NCI-H1417 (cell line): ENCODE data around the gene IGFL3.
"Not testable (repeated sequence)": the region's sequence is repeated elsewhere in the genome, so short reads cannot be mapped to it uniquely, and the experiment has no call there.

Experiments used
- DNase-seq, 3 experiments: peaks; one replicate each; lab custom pipeline; 2025; lab: John Stamatoyannopoulos, UW

The IGFL3 gene

DNA sequence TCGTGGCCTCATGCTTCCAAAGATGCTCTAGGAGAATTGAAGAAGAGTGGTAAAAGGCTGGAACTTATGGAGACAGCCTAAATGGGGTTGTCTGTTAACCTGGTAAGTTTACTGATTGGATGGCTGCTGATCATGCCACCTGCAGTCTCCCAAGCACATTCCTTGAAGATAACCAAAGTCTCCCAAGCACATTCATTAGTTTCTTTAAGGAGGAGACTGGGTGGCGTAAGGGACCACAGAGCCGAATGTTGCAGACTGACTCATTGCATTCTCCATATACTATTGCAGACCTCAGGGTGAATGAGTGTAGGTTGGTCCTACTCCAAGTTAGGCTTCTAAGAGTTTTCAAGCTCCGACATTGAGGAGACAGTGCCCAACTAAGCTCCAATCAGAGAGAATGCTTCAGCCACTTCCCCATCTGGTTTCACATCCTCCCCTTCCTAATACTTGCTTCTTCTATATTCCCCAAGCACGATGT is at the start of gene IGFL3:
Gene IGFL3, minus strand, starts transcription at position 51 of the 478 bp plus-strand sequence. Its CDS starts 39 bp downstream, at position 12.
- DNase-seq, result no peak

DNA sequence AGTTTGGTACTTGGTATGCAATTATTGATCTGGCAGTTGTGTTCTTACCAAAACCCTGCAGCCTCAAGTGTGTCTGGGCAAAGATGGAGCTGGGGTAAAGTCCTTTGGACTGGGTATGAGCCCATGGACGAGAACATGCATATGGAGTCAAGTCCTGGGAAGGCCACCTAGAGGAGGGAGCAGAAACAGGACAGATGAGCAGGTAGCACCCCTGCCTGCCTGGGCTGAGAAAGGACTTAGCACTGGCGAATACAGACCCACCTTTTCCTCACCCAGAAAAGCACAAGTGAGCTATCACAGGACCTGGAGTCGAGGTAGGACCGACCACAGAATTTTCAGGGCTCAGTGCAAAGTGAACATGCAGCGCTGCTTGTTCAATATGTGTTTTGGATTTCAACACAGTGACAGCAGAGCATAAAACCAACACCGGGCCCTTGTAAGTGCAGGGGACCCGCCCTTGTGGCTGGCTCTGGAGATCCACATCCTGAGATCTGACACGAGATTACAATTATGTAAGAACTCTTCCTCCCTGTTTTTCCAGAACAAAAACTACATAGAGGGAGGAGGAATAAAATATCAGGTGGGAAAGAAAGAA is 49.5 kb upstream of the IGFL3 start:
- no peak for DNase-seq

DNA sequence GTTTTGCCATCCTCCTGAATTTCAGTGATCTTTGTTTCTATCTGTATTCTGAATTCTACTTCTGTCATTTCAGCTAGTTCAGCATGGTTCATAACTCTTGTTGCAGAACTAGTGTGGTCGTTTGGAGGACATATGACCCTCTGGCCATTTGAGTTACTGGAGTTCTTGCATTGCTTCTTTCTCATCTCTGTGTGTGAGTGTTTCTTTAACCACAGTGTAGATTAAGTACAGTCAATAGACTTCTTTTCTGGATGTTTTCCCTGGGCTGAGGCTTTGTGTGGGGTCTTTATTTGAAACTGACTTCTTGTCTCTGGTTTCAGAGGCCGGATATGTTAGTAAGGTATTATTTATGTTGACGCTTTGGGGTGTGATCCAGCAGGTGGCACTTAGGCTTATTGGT is 38.2 kb upstream of the IGFL3 start:
- no peak for DNase-seq

DNA sequence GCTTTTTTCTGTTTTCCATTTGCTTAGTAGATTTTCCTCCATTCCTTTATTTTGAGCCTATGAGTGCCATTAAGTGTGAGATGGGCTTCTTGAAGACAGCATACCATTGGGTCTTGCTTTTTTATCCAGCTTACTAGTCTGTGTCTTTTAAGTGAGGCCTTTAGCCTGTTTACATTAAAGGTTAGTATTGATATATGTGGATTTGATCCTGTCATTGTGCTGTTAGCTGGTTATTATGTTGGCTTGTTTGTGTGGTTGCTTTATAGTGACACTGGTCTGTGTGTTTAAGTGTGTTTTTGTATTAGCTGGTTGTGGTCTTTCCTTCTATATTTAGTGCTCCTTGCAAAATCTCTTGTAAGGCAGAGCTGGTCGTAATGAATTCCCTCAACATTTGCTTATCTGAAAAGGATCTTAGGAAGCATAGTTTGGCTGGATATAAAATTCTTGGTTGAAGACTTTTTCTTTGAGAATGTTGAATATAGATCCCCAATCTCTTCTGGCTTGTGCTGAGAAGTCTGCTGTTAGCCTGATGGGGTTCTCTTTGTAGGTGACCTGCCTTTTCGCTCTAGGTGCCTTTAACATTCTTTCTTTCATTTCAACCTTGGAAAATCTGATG is 37.3 kb upstream of the IGFL3 start:
- DNase-seq, result not testable (repeated sequence)

DNA sequence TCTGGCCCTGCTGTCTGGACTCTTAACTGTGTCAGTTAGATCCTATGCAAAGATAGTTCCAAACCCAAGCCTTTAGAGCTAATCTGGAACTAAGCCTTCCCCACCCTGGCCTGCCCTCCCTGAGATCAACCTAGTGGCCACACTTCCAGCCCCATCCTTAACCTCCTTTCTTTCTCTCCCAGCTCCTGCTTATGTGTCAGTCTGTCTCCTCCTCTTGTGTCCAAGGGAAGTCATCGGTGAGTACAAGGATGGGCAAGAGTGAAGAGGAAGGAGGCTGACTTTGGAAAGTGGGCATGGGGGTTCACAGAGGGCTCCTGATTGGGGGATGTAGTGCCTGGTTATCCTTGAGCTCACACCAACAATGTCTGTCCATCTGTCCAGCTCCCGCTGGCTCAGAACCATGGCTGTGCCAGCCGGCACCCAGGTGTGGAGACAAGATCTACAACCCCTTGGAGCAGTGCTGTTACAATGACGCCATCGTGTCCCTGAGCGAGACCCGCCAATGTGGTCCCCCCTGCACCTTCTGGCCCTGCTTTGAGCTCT is 35.8 kb upstream of the IGFL3 start:
- no peak for DNase-seq

DNA sequence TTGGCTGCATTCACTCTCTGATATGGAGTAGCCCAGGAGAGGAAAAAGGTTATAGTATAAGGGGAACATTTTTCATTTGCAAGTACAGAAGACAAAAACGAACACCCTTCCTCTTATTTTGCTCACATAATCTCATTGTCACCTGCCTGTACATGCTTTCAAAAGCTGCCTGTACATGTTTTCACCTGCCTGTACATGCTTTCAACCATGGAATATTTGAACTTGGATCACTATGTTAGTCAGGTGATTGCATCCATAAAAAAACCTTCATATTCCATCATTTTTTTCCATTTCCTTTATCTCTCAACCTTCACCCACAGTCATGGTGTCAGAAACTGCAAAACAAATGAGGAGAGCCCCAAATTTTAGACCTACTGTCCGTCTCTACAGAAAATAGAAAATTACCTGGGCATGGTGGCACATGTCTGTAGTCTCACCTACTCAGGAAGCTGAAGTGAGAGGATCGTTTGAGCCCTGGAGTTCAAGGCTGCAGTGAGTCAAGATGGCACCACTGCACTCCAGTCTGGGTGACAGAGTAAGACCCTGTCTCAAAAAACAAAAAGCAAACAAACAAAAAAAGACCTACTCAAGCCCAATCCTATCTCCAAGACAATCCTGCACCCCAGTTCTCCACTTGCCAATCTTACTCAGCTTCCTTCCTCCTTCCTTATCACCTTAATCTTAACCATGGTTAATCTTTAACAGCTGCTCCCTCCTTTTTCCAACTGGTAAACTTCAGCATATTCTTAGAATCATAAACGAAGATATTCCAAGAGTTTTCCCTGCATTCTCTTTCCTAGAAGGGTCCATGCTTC is 35.1 kb upstream of the IGFL3 start:
- DNase-seq, result no peak

DNA sequence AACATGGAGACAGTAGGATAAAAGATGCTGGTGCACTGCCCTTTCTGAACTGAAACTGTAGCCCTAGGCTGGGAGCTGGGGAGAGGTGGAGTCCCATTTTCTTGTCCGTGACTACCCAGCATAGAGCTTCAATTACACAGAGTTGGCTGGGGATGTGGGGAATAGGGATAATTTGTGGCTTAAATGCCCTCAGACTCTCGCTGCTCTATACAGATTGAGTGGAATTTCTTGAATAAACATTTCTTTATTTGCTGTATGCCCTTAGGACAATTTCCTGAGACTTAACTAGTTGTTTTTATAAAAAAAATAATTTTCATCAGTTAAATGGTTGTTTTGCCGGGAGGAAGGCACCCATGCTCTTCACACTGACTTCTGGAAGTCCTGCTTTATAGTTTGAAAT is 30.7 kb upstream of the IGFL3 start:
- DNase-seq, result no peak

DNA sequence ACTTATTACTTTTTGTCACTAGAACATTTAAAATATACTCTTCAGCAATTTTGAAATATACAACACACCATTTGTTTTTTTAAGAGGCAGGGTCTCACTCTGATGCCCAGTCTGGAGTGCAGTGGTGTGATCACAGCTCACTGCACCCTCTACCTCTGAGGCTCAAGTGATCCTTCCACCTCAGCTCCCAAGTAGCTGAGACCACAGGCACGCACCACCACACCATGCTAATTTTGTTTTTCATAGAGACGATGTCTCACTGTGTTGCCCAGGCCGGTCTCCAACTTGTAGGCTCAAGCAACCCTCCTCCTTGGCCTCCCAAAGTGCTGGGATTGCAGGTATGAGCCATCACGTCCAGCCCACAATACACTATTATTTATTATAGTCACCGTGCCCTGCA is 26.1 kb upstream of the IGFL3 start:
- no peak for DNase-seq

DNA sequence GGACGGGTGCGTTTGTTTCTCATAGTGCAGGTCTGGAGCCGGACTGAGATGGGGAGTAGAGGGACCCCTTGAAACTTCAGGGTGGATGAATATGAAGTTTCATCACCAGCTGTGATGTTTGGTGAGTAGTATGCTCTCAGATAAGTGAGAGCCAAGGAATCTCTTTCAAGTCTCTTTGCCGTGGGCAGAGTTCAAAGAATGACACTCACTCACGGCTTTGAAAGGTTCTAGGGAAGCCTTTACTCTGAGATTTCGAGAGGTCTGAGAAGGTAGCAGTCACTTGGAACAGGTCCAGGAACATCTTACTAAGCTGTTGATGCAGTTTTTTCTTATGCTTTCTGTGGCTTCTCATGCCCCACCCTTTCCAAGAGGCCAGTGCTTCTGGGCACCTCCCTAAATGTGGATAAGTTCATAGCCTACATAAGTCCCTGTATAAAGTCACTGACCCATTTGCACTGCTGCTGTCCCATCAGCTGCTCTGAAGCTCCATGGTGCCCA is 23.4 kb upstream of the IGFL3 start, which contains the start of gene IGFL2:
Gene IGFL2, plus strand, starts transcription at position 448 of the 498 bp plus-strand sequence. Its CDS starts 41 bp downstream, at position 489.
- DNase-seq, result no peak

DNA sequence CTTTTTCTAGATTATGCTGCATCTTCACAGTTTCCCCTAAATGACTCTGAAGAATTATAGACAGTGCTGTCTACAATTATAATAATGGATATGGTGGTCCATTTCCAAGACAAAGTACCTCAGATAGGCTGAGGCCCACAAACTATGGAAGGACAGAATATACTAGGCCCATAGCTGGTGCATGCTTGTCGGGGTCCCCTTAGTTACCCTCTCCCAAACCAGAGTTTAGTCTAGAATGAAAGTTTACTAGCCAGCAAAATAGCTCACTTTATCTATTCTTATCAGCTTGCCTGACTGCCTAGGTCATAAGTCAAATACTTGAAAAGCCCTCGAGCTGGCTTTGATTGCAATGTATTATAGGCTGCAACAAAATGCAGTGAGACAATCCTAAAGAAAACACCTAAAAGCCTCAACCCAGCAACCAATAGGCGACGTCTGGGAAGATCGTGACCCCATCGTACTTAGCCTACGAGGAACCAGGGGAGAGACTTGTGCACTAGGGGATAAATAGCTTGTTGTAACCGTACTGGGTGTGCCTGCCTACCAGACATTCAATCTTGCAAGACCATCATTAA is 22.8 kb upstream of the IGFL3 start:
- no peak for DNase-seq

DNA sequence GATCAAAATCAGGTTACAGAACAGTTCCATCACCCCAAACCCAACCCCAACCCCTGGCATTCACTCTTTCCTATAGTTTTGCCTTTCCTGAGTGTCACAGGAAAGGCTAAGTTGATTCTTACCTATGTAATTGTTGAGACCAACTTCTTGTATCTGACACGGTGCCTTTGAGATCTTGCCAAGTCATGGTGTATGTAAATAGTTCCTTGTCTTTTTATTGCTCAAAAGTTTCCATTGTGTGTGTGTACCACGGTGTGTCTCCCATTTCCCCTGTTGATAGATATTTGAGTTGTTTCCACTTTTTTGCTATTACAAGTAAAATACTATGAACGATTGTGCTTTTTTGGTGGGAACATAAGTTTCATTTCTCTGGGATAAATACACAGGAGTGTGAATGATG is 20.3 kb upstream of the IGFL3 start:
- DNase-seq, result no peak

DNA sequence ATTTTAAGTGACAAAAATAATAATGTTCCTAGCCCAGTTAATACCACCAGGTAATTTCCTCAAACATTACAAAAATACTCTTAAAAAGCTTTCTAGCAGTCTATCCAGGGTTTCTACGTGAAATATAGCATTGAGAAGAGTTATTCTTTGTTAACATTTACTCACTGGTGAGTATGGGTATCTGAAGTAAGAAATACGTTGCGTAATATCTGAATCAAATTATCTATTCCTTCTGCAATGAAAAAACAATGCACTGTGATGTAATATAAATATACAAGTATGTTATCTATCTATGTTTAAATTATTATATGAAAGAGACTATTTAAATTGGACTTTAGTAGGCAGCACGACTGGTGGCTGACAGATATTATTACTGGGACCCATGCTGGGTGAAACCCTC is 17.8 kb upstream of the IGFL3 start:
- DNase-seq, result no peak

DNA sequence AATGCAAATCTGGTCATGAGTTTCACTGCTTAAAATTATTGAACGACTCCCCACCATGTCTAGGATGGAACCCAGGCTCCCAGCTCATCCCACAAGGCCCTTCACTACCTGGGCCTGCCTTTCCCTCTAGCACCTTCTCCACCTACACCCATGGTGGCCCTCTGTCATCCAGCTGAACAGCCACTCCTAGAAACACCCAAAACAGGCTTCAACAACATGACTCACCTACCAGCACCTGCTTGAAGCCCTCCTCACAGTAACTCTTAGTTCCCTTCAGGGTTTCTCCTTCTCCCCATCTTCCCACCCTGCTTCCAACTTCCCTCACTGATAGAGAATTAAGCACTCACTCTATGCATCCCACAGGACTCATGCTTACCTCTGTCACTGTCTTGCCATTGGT is 16.9 kb upstream of the IGFL3 start:
- no peak for DNase-seq

DNA sequence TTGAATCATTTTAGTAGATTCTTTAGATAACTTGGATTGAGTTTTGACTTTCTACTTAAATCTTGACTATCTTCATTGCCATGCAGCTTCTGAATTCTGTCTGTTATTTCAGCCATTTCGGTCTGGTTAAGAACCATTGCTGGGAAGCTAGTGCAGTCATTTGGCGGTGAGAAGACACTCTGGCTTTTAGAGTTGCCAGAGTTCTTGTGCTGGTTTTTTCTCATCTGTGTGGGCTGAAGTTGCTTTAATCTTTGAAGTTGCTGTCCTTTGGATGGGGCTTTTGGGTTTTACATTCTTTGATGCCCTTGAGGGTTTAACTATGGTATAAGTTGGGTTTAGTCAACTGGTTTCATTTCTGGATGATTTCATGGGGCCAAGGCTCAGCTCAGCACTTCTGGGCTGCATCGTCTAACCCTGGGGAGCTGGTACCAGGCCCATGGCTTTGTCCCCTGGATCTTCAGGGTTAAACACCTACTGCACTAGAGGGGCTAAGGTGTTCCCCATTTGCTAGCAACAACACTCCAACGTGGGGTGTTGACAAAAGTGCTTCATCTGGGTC is 13.5 kb upstream of the IGFL3 start:
- DNase-seq, result no peak

DNA sequence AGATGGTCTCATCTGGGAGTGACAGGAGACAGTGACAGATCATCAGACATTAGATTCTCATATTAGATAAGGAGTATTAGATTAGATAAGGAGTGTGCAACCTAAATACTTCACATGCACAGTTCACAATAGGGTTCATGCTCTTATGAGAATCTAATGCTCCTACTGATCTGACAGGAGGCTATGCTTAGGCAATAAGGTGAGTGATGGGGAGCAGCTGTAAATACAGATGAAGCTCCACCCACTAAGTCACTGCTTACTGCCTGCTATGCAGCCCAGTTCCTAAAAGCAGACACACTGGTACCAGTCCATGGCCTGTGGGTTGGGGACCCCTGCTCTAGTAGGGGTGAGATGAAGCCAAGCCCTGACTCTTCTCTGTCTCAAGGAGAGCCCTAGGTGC is 10.0 kb upstream of the IGFL3 start:
- no peak for DNase-seq

DNA sequence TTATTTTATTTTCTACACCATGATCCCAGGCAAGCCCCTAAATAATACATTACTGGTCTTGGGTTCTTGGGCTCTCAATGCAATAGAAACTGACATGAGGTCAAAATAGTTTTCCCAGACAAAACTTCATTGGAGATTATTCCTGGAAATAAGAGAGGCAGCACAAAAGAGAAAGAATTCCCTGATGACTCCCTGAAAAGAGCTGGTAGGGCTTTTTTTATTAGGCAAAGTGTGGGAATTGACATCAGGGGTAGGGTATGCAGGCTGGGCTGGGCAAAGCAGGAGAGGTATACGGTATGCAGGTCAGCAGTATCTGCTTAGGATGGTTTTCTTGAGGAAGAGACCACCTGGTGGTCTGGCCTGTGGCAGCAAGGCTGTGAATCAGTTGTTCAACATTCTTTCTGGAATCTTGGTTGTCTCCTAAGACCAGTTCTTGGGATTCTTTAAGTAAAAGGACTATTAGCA is 9.3 kb upstream of the IGFL3 start:
- DNase-seq, result no peak

DNA sequence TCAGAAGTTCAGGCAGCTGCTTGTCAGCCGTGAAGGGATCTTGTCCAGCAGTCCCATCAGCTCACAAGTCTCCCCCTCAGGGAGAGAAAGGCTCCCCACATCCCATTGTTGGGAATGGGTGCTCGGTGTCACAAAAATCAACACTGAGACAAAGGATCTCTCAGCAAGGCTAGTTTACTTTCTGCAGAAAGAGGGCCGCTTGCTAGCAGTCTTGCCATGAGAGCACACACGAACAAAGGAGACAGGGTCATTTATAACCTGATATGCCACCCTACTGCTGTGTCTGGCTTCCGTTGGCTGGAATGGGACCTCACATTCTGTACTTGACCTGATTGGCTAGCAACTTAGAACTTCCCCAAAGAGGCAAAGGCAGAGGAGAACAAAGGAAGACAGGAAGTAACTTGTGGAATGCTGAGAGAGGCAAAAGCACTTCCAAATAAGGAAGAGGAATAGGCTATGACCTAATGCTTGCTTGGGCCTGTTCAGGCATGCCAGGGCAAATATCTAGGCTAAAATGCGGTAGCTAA is 8.7 kb upstream of the IGFL3 start:
- peak; percentile 64 to 93 (median 69) for DNase-seq

DNA sequence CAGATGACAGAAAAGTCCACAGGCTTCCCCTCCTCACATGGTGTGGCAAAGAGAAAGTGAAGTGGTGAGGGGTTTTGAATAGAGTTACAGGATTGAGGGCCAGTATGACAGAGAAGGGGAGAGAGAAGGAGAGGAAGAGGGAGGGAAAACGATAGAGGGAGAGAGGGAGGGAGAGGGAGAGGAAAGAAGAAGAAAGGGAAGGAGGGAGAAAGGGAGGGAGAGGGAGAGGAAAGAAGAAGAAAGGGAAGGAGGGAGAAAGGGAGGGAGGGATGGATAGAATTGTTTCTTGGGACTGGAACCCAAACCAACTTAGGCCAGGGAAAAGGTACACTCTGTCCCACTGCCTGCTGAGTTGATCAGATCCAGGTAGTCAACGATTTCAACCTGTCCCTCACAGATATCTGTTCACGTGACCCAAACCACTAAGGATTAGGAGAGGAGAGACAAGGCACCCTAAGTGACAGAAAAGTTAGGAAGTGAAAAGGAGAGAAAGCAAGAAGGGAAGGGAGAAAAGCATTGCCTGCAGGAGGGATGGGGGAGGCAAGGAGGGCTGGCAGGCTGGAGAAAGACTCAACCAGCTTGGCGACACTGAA is 8.1 kb upstream of the IGFL3 start:
- DNase-seq, result peak in 1 of 3 experiments; percentile 8

DNA sequence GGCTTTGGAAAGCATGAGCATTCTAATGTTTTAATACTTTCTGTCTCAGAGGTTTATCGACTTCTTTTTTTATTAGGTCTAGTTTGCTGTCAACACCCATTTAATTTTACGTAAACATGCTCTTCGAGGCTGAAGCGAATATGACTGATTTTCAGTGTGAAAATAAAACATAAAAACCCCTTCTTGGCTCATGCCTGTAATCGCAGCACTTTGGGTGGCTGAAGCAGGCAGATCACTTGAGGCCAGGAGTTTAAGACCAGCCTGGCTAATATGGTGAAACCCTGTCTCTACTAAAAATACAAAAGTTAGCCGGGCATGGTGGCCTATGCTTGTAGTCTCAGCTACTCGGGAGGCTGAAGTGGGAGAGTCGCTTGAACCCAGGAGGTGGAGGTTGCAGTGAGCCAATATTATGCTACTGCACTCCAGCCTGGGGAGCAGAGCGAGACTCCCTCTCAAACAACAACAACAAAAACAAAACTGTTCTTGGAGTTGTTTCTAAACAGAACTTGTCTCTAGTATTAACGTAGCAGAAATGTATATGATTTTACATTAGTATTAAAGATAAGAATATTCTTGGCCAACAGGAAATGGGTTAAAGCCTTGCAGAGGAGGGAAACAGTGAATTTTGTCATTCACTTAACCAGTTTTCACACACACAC is 7.1 kb upstream of the IGFL3 start:
- DNase-seq, result no peak

DNA sequence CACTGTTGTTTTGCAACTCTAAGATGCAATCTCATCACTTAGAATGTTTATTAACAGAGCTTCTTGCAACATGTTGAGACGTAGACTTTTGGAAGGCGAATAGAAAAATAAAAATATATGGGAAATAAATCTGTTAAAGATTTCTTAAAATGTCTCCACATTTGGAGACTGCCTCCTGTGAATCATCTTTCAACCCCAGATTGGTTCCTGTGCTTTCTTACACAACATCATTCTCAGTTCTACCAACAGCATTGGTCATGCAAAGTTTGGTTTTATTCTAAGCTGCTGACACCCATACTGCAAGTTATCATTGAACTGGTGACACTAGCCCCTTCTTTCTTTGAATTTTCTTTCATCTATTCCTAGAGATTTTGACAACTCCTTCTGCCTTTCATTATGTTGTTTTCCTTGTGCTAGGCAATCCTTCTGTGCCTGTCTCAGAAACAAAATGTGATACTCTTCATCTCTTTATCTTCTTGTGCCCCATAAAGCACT is 1.6 kb upstream of the IGFL3 start:
- no peak for DNase-seq
